NAMALWA (cell line): ENCODE measurements around the gene IGFL1.
"Not testable (repeated sequence)": the region's sequence is repeated elsewhere in the genome, so short reads cannot be mapped to it uniquely, and the experiment has no call there.

Experiments
- DNase-seq: peaks from one replicate; pipeline ENCODE4 v3.0.0-alpha.2; 2015; ENCODE audit warnings: low spot score

Gene IGFL1

DNA sequence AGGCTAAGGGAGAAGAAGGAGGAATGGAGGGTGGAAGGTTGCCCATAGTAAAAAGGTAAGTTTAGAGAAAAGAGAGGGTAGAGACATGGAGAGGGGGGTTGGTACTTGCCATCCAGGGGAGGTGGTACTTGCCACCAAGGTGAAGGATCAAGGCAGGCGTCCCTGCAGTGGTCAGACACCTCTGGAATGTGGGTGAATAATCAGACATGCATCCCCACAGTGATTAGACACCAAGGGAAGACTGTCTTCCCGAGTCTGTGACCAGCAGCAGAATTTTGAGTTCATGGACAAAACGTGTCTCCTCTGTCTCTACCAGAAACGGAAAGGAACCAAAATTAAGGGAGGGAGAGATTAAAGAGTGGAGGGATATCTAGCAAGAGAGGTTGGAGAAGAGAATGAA is 27.1 kb upstream of the IGFL1 start:
- no peak for DNase-seq

DNA sequence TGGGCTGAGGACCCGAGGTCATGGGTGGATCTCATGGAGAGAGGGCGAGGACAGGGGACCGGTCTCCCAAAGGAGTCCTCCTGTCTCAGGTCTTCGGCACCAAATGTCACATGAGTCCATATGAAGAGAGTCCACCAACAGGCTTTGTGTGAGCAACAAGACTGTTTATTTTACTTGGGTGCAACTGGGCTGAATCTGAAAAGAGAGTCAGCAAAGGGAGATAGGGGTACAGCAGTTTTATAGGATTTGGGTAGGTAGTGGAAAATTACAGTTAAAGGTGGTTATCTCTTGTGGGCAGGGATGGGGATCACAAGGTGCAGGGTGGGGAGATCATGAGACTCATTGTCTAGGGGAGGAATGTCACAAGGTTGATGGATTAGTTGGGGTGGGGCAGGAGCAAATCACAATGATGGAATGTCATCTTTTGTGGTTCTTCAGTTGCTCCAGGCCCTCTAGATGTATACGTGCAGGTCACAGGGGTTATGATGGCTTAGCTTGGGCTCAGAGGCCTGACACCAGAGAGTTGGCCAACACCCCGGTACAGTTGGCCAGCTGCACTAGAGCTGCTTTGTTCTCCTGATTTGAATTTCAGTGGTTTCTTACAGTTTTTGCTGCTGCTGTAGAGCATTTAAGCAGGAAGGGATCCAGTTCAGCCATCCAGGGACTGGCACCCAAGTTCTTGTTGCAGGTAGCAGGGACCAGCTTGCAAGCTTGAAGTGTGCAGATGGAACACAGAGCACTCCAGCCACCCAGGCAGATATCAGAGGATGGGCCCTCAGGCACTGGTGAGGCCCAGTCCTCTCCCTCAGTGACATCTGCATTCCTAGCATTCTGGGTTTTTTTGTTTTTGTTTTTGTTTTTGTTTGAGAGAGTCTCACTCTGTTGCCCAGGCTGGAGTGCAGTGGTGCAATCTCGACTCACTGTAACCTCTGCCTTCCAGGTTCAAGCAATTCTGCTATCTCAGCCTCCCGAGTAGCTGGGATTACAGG is 26.4 kb upstream of the IGFL1 start:
- DNase-seq: no peak

DNA sequence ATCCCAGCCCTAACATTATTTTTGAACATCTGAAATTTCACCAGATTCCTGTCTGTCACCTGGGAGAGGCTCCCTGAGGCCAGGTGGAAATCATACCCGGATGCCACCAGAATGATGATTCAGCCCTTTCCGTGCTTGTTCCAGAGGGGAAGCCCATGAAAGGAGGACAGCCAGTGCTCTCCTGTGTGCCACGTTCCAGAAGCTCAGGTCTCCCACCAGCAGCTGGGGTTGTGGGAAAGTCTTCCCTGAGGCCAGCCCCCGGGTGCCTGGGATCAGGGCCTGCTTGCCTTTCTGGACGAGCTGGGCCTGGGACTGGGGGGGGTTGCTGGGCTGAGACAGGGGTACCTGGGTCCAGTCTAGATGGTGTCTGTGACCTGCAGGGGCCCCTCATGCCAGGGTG is 25.5 kb upstream of the IGFL1 start:
- DNase-seq: no peak

DNA sequence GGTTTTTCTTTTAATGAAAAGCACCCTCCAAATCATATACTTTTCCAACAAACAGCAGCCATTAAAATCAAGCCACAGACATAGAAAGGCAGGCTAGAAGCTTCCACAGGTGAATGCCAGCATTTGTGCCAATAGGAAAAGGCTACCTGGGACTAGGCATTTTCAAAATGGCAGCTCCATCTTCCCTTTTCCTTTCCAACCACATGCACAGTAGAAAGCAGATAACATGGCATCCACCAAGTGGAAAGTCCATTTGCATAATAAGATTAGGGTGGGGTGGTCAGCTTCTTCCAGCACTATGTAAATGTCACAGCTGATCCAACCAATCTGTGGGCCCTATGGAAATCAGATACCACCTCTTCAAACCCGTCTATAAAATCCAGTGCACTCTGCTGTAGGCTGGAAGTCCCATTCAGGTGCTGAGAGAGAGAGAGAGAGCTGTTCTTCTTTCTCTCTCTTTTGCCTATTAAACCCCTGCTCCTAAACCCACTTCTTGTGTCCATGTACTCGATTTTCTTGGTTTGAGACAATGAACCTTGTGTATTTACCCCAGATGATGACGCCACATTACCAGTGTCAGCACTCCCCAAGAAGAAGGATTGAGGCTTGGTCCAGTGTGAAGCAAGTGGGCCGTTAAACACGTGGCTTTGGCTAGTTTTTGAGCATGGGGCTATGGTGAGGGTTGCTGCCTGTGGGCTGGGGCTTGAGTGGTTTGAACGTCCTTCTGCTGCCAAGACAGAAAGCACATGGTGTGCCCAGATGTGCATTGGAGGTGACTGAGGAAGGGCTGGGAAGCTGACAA is 24.2 kb upstream of the IGFL1 start:
- DNase-seq: no peak

DNA sequence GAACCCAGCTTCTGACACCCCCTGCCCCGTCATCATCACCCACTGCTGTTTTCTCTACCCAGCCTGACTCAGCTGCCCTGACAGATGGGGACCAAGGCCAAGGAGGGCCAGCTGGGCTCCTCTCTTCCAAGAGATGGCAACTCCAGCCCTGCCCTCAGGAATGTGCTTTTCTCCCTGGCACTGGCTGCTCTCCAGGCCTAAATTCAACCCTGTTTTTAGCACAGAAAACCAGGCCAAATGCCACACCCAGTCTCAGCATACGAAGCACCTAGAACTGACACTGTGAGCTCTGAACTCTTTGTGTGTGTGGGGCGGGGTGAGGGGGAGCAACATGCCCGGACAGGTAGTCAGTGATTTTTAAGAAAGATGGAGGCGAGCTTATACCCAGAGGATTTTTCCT is 23.4 kb upstream of the IGFL1 start:
- no peak for DNase-seq

DNA sequence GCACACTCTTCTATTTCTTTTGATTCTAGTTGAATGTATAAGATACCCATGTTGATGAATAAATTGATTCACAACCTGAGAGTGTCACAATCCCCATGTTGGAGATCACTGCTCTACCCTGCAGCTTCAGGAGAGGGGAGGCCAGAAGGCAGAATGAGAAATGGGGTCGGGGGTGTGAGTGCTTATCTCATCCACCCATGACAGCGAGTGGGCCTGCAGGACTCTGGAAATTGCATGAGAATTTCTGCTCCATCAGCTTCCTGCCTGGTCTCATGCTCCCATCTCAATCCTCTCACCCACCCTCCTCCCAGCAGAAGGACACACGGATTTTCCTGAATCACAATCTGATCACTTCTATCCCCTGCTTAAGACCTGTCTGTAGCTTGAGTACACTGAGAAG is 22.9 kb upstream of the IGFL1 start:
- no peak for DNase-seq

DNA sequence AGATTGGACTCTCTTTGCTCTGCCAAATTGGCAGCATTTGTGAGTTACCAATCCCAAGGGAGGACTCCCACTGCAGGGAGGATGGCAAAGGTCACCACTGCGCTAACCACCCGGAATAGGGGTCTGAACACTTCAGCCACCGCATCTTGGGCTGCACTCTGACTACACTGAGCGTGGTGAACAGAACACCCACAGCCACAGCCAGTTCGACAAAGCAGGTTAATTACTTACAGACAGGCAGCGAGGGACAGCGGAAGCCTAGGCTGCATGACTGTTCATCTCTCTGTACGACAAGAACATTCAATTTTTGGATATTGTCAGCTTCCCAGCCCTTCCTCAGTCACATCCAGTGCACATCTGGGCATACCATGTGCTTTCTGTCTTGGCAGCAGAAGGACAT is 21.7 kb upstream of the IGFL1 start:
- DNase-seq: not testable (repeated sequence)

DNA sequence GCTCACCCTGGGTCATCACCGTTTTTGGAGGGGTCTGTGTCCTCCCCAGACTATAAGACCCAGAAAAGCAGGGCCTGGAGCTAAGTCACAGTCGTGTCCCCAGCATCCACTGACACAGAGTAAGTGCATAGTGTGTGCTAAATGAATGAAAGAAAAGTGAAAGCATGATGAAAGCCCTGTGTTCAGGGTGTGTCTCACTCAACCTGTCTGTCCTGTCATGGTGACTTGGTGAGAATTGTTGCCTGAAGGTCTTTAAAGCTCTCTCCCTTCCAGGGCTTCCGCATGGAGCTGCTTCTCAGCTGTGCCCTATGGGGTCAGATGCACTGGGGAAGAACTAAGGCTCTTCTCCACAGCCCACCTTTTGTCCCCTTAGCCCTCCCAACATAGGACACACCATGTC is 20.5 kb upstream of the IGFL1 start:
- no peak for DNase-seq

DNA sequence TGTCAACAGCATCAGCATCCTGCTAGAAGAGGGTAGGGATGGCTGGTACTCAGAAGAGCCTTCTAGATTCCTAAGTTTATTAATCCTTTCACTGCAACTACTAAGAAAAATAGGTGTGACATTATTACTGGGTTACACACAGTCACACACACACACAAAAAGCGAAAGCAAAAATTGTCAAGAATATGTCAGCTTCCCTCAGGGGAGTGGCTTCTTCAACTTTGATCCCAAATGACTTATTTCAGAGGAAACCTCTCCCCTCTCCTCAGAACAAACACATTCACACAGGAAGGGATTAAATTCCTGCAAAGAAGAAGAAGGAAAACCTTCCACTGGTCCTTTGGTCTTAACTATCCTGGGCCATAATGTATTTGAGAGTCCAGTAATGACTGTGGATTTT is 20.1 kb upstream of the IGFL1 start:
- no peak for DNase-seq

DNA sequence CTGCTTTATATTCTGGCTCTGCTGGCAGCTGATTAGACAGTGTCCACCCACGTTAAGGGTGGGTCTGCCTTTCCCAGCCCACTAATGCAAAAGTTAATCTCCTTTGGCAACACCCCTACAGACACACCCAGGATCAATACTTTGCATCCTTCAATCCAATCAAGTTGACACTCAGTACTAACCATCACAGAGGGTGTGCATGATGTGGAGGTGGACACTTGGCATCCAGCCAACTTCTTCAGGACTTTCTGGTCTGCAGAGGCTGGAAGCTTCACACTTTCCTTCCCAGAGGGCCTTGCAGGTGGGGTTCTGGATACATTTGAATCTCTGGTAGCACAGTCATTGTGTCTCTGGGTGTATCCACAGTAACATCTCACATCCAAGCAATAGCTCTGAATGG is 18.9 kb upstream of the IGFL1 start:
- no peak for DNase-seq

DNA sequence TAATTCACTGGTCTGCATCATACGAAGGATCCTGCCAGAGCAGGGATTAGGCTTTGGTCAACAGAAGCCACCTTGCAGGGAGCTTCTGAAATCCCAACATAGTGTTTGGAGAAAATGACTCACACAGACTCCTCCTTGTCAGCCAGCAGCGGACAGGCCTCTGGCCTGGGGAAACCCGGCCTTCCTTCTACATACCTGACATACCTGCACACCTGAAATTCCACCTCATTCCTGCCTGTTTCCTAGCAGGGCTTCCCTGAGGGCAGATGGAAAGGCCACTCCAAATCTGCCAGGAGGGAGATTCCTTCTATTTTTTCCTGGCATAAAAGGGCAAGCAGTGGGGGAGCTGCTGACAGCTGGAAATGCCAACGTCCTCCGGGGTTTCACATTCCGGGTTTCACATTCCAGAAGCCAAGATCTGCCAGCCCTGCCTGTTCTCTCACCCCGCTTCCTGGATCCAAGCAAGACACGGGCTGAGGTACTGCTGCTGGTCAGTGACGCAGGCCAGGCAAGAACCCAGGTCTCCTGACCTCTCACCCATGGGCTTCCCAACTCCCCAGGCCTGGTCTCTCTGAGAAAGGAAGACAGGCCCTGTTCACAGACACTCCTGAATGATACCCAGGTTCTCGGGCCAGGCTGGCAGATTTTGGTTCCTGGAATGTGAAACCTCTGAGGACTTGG is 18.2 kb upstream of the IGFL1 start:
- no peak for DNase-seq

DNA sequence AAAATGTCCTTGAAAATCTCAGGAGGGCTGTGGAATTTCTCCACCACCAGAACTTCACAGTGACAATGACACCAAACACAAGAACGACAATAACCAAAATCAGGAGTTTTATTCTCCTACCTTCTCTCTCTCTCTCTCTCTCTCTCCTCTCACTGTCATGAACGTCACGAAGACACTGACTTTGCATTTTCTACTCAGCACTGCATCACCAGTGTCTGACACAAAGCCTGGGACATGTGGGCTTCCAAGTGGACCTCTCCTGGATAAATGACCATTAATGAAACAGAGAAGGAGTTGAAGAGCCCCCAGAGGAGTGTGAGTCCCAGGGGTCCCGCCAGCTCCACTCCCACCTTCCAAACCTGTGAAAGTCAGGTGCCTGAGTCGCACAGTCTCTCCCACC is 16.9 kb upstream of the IGFL1 start:
- not testable (repeated sequence) for DNase-seq

DNA sequence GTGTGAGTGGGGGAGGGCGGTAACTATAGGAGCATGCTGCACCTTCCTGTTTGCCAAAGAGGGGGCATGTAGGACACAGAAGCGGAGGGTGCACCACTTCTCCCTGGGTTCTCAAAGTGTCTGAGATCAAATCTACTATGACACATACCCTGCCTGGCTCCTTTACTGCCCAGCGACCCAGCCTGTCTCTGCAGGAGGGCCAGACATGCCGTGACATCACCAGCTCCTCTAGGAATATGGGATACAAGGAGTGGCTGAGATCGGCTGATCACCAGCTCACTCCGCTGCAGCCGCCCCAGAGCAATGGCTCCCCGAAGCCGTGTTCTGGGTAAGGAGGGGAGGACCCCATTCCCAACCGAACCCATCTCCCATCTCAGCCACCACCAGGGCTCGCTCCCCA is 16.4 kb upstream of the IGFL1 start:
- no peak for DNase-seq

DNA sequence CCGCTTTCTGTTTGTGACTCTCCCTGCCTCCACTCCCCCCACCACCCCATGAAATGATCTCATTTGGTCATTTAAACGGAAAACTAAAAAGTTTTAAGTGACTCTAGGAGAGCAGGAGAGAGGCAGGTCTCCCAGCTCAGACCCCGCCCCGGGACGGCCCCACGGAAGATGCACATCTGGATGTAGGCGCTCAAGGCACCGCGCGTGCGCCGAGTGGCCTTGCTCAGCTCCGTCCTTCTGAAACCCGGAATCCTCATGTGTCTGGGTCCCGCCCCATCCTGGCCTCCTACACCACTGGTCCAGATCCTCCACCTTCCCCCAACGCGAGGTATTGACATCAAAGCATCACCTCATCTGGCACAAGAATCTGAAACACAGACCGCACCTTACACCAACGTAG is 15.7 kb upstream of the IGFL1 start:
- no peak for DNase-seq

DNA sequence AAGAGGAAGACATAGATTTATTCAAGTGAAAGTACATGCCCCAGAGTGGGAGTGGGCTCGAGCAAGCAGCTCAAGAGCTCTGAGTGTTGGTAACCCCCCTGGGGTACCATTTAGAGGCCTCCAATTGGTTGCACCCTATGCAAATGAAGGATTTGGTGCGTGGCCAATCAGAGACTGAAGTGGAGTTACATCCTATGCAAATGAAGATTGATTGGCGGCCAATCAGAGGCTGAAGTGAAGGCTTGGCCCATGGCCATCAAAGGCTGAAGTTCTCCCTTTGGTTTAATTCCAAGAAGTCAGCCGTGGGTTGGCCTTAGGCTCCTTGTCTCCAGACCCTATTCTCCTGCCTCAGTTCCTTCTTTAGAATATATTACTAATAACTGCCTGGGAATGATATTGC is 12.9 kb upstream of the IGFL1 start:
- DNase-seq: peak; percentile 11

DNA sequence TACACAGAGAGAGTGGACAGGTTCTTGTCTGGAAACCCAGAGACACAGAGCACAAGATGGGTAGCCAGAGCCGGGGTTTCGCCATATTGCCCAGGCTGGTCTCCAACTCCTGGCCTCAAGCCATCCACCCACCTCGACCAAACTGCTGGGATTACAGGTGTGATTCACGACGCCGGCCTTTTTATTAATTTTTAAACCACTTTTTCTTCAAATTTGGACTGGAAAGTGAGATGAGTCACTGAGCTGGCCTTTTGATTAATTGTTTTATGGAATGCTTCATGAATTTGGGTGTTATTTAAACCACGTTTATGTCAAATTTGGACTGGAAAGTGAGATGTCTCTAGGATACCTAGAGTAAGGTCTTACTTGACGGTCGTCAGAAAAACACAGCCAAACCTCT is 12.1 kb upstream of the IGFL1 start:
- no peak for DNase-seq

DNA sequence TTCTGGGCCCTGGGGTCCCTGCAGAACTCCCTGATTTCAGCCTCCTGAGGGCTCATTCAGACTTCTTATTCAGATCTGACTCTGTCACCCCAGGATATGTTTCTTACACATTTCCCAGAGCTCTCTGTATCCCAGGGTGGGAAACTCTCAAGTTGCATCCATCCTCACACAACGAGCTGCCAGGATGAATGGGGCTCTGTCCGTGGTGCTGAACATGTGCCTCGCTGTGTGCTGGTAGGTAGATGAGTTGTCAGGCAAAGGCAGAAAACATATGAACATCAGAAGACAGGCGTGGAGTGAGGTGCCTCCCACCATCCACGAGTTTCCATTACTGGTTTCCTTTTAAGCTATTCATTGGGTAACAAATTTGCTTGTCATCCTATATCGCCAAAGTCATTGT is 11.4 kb upstream of the IGFL1 start:
- peak; percentile 31 for DNase-seq

DNA sequence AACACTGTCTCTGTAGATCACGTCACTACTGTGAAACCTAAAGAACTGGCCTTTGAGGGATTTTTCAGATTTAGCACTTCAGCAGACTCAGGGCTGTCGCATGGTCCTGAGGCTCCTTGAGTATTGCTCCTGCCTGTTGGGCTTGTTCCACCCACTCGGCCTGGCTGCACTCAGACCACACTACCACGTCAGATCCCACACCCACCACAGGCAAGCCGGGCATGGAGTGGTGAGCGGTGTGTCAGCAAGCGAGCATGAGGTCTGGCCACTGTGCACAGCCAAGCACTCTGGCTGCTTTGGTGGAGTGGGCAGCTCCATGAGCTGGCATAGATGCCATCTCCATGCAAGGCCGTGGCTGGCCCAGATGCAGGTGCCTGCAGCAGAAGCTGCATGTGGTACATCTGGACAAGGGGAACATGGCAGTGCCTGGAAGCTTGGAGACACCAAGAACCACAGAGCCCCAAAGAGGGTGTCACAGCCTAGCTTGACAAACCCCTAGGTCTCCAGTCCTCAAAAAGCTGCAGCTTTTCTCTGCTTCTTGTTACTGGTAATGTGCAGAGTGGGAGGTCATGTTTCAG is 9.4 kb upstream of the IGFL1 start:
- DNase-seq: no peak

DNA sequence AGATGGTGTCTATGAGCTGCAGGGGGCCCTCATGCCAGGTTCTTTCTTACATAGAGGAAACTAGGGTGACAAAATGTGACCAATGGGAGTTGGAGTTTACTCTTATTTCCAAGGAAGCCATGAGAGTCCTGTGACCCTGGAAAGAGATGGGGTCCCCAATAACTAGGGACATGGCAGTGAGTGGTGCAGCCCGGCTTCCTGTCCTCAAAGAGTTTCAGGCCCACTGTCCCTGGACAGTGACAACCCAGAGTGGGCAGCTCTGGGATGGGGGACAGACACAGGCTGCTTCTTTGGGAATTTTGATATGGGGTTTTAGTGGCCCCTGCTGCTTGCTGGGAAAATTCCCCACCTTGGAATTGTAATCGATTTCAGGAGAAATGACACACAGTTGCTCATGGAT is 8.4 kb upstream of the IGFL1 start:
- no peak for DNase-seq

DNA sequence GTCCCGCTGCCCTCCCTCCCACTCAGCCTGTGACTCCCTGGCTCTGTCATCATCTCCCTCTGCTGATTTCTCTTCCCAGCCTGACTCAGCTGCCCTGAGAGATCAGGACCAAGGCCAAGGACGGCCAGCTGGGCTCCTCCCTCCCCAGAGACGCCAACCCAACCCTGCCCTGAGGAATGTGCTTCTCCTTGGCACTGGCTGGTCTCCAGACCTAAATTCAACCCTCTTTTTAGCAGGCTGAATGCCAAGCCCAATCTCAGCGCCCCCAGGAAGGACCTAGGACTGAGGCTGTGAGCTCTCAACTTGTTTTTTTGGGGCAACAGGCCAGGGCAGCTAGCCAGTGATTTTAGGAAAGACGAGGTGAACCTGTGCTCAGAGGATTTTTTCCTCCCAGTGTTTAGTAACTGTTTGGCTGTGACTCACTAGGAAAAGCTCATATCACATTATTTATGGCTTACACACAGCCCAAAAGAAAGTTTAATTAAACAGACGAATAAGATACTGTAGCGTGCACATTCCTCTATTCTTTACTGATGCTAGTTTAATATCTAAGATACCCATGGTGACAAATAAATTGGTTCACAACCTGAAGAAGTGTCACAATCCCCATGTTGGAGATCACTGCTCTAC is 7.4 kb upstream of the IGFL1 start:
- no peak for DNase-seq

DNA sequence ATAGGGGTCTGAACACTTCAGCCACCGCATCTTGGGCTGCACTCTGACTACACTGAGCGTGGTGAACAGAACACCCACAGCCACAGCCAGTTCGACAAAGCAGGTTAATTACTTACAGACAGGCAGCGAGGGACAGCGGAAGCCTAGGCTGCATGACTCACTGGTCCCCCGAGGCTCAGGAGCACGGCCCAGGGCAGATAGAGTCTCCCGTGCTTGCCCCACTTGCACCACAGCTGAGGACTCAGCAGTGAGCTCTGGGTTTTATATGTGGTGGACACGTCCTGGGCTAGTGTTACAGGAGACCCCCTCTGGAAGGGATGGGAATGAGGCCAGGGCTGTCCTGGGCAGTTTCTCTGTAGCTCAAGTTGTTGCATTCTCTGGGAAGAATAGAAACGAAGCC is 5.8 kb upstream of the IGFL1 start:
- DNase-seq: not testable (repeated sequence)

DNA sequence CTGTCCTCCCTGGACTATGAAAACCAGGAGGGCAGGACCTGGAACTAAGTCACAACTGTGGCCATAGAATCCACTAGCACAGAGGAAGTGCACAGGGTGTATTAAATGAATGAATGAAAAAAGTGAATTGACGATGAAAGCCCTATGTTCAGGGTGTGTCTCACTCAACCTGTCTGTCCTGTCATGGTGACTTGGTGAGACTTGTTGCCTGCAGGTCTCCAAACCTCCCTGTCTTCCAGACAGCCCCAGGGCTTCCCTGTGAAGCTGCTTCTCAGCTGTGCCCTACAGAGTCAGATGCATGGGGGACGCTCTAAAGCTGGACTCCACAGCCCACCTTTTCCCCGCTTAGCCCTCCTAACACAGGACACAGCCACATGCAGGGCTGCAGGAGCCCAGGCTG is 4.8 kb upstream of the IGFL1 start:
- no peak for DNase-seq
